RKO (cell line): ENCODE results near the gene TRAF2.

Source experiments
- DNase-seq: peaks from one replicate; pipeline ENCODE4 v3.0.0-alpha.2; 2016; ENCODE audit warnings: low spot score

The TRAF2 gene

GRCh38 chr9:136949817-136950655 lies 63.7 kb downstream of the TRAF2 start:
- DNase-seq = peak; percentile 93

DNA sequence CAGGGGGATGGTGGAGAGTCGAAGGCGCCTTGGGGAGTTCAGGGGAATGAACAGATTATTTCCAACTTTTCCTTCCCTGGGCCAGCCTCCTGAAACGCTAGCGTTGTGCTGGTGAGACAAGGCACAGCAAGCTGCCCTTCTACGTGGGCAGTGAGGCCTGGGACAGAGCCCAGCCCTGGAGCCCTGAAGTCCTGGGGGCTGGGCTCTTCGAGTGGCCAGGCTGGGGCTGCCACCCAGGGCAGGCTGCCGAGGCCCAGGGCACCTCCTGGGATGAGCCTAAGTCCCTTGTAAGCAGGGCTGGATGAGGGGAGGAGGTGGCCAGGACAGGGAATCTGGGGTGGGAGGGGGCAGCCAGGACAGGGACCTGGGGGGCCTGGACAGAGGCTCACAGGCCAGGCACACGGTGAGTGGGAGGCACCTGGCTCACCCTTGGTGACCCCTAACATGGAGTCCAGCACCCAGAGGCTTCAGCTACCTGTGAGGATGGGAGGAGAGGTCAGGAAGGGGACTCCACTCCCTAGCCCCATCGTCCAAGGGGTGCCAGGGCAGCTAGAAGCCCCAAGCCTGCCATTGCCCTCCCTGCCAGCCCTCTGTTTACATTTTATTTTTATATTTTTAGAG lies 64.5 kb downstream of the TRAF2 start:
- DNase-seq = peak; percentile 36

- no peak for DNase-seq
These were observed 65.4 kb downstream of the TRAF2 start, which contains the start of gene LCN12 for GRCh38 chr9:136951541-136952320. Gene LCN12 (plus strand): TSS chr9:136952273. CDS start chr9:136952328, 55 bp downstream.

GRCh38 chr9:136952321-136952850 lies 66.1 kb downstream of the TRAF2 start:
- DNase-seq = no peak

GRCh38 chr9:136952876-136953770 lies 66.8 kb downstream of the TRAF2 start:
- no peak for DNase-seq

DNA sequence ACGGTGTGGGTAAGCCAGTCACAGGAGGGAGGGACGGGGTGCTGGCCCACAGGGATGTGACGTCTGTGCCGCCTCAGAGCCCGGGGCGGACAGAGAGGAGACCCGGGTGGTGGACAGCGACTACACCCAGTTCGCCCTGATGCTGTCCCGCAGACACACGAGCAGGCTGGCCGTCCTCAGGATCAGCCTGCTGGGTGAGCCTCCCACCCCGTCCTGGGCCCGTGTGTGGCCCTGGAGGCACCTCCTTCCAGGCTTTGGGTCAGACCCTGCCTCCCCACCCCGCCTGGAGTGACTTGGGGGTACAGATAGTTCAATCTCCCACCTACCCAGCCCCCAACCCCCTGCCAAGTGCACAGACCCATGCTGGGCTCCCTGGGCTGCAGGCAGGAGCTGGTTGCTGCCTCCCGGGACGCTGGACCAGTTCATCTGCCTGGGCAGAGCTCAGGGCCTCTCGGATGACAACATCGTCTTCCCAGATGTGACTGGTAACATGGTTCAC lies 67.5 kb downstream of the TRAF2 start:
- DNase-seq = no peak

- no peak for DNase-seq
These were observed 68.2 kb downstream of the TRAF2 start for GRCh38 chr9:136954270-136955083.

DNA sequence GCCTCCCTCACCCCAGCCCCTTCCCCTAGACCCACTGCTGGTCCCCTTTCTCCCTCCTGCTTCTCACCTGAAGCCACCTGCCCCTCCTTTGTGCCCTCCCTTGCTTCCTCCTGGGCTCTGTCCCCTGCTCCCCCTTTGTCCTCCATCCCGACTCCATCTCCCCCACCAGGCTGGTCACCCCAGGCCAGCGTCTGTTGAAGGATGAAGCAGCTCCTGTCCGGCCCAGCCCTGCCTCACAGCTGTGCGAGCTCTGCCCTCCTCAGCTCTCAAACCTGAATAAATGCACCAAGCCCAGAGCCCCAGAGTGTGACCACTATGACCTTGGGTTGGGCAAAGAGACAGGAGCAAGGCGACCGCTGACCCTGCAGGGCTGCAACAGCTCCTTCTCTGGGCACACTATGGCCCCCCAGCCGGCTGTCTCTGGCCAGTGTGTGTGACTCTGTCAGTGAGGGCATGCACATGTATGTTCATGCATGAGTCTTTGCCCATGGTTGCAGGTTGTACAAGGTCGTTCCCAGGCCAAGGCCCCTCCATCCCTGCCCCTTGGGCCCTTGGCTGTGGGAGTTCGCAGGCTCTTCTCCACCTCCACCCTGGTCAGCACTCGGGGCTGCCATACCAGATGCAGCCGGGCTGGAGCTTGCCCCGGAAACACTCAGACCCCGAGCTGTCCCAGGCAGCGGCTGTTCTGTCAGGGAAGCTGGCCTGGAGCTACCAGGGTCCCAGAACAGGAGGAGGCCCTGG lies 69.1 kb downstream of the TRAF2 start:
- no peak for DNase-seq

GRCh38 chr9:136955943-136956335 lies 69.6 kb downstream of the TRAF2 start:
- DNase-seq = no peak

DNA sequence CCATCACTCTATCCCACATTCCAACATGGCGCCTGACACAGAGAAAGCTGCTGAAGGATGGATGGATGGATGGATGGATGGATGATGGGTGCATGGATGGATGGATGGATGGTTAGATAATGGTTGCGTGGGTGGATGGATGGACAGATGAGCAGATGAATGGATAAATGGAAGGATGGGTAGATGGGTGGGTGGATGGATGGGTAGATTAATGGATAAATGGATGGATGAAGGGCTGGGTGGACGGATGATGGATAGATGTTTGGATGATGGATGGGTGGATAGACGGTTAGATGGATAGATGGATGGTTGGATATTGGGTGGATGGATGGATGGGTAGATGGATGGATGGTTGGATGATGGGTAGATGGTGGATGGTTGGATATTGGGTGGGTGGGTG lies 70.3 kb downstream of the TRAF2 start:
- no peak for DNase-seq

DNA sequence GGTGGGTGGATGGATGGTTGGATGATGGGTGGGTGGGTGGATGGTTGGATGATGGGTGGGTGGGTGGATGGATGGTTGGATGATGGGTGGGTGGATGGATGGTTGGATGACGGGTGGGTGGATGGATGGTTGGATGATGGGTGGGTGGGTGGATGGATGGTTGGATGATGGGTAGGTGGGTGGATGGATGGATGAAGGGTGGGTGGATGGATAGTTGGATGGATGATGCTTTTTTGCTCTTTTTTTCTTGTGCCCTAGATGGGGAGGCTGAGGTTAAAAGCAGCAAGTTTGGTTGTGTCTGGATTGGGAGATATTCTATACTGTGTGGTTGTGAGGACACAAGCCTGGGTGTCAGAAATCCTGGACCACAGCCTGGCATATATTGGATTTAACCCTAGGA lies 71.1 kb downstream of the TRAF2 start:
- DNase-seq = no peak

DNA sequence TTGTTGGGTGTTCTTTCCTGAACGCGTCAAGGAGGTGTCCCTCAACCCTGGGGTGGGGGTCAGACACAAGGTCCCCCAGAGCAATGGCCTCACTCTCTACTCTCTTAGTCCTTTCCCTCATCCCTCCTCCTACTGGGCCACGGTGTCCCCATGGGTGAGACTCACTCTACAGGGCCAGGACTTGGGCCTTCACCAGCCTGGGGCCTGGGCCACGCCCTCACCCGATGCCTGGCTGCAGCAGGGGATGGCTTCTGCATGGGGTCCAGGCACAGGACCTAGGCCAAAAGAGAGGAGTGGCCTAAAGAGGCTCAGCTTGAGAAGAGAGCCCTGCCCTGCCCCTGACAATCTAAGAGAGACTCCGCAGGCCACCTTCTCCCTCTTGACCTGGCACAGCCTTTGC lies 71.6 kb downstream of the TRAF2 start:
- no peak for DNase-seq

- DNase-seq = no peak
These were observed 72.2 kb downstream of the TRAF2 start for GRCh38 chr9:136958473-136958872.

DNA sequence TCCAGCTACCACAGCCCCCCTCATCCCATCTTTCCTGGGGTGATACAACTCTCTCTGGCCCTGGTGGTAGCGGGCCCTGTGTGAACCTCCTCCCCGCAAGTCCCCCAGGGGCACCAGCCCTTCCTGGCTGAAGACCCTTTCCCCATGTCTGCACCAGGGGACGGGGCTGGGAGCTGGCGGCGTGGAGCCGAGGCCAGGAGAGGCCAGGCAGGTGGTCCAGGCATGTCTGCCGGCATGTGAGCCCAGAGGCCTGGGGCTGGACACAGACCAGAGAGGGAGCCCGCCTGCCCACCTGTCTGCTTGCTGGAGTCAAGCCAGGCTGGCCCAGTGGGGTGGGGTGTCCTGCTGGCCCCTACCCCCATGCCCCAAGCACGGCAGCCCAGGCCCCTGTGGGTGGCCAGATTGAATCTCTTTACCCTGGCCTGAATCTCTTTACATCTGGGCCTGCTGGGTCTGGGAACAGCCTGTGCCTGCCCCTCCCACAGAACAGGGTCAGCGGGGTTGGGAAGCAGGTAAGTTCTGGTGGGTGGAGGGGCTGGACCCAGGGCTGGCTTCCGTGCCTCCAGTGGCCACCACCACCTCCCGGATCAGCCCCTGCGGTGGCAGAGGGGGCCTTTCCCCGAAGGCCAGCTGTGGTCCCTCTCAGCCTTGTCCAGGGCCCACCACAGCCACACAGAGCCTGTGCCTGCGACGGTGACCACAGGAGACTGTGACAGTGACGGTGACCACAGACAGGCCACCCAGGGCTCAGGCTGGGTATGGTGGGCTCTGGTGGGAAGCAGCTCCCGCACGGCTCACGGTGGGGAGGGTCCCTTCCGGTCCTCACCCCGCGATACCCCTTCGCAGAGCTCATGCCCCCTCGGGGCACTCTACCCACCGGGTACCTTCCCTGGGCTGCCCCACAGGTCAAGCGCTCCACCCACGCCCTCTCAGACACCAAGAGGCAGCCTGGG lies 72.9 kb downstream of the TRAF2 start:
- no peak for DNase-seq

DNA sequence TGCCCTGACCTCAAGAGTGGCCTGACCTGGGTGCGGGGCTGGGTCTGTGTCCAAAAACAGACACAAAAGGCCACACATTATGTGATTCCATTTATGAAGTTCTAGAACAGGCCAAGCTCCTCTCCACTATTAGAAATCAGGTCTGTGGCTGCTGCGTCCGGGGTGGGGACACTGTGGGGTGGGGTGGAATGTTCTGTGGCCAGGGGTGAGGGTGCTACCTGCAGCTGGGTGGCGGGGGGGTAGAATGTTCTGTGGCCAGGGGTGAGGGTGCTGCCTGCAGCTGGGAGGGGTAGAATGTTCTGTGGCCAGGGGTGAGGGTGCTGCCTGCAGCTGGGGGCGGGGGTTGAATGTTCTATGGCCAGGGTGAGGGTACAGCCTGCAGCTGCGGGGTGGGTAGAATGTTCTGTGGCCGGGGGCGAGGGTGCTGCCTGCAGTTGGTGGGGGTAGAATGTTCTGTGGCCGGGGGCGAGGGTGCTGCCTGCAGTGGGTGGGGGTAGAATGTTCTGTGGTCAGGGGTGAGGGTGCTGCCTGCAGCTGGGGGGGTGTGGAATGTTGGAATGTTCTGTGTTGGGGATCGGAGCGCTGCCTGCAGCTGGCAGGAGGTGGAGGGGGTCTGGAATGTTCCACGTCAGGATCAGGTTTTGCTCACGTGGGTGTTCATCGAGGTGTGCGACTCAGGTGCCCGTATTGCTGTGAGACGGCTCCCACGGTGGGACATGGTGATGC lies 74.1 kb downstream of the TRAF2 start:
- DNase-seq = no peak

DNA sequence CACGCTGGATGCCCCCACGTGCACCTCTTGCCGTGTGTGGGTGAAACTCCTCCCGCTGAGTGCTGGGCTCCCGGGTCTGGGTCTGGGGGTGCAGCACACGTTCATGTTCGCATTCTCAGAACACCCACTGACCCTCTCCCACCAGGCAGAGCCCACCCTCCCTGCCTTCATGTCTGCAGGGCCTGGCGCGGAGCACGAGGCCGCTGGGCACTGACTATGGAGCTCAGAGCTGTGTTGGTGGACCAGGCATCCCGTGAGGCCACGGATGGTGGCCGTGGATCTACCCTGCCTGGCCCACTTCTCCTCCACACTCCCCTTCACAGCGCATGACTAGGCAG lies 74.6 kb downstream of the TRAF2 start:
- DNase-seq = no peak

DNA sequence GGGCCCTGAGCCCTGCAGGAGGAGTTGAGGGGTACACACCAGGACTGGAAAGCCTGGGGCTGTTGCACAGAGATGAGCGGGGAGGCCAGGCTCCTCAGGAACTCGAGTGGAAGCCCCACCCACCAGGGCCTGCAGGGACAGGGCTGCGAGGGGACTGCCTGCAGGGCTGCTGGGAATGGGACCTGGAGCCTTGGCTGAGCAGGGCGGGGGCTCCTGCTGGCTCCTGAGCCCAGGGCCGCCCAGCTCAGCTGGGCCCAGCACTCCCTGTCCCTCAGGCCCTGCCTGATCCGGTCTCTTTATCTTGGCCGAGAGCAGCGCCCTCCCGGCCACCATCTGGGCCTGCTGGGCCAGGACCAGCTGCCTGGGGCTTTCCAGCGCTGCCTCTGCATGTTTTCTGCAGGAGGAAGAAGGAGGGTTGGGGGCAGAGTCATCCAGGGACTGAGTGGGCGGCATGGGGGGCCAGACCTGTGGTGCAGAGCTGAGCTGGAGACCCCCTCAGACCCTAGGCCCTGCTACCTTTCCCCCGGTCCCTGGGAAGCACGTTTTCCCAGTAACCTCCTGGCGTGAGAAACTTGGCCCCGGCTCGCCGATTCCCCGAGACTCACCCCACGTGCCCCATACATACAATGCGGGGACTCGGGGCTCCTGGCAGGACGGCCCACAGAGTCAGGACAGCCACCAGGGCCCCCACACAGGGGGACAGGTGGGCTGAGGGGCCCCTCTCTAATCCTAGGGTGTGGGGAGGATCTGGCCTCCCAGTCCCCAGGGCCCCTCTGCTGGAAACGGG lies 75.2 kb downstream of the TRAF2 start:
- no peak for DNase-seq
